ENCODE data around the gene IRAK2. TPM values are rescaled to one million over a fixed set of nuclear protein-coding genes. Genes with fewer than 3 reads are reported as not detected.
"Not testable (repeated sequence)": the region's sequence is repeated elsewhere in the genome, so short reads cannot be mapped to it uniquely, and the experiment has no call there.

IRAK2 gene
- total and polyA plus RNA-seq, 7 donors = 3.9 to 21.3 (median 9.1) TPM

DNA sequence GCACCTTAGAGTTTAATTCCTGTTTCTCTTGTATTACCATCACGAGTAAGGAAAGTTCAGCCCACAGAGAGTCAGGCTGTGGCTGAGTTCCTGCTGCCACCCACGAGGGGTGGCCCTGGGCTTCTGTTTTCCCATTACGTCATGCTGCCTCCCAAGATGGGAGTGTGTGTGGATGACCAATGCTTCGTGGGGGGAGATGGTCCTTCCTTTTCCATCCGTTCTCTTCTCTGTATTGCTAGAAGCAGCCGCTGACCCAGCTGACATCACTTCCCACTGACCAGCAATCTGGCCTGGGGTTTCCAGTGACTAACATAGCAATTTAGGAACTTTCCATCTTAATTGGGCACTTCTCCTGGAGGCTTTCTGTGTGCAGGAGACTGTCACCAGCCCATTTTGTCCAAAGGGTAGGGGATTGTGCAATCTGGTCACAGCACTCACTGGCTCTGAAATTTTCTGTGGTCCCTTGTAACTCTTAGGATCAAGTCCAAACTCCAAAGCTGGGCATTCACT lies 9.3 kb downstream of the IRAK2 start:
- TF ChIP-seq, protein P1, sequence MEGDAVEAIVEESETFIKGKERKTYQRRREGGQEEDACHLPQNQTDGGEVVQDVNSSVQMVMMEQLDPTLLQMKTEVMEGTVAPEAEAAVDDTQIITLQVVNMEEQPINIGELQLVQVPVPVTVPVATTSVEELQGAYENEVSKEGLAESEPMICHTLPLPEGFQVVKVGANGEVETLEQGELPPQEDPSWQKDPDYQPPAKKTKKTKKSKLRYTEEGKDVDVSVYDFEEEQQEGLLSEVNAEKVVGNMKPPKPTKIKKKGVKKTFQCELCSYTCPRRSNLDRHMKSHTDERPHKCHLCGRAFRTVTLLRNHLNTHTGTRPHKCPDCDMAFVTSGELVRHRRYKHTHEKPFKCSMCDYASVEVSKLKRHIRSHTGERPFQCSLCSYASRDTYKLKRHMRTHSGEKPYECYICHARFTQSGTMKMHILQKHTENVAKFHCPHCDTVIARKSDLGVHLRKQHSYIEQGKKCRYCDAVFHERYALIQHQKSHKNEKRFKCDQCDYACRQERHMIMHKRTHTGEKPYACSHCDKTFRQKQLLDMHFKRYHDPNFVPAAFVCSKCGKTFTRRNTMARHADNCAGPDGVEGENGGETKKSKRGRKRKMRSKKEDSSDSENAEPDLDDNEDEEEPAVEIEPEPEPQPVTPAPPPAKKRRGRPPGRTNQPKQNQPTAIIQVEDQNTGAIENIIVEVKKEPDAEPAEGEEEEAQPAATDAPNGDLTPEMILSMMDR (IDR thresholded peaks at IDR 0.05) = no peak
- H3K36me3 ChIP-seq (ENCODE audit: insufficient read depth in 1 of 2, low read depth in 1 of 2) = peaks cover 0 to 34% of the 10 kb centered on the region in 2 donors
- ATAC-seq = peak; percentile 65 to 74 (median 72)
- peak overlapping the region; percentile 65 for H3K27ac ChIP-seq
- peak; percentile 68 to 70 for DNase-seq
- intact Hi-C loops (cut with DNase I) = no loop called here
- WGBS, 3 donors = 32 to 38% (median 34%) methylated on average over 6 of the region's 6 CpGs
- no peak overlapping the region for H3K4me3 ChIP-seq
- peaks cover 7% of the 10 kb centered on the region for H3K4me1 ChIP-seq
- H3K27me3 ChIP-seq (ENCODE audit: insufficient read depth in 3 of 3, low read length in 2 of 3) = no peaks in the 10 kb centered on the region
- no peaks in the 10 kb centered on the region for H3K9me3 ChIP-seq

DNA sequence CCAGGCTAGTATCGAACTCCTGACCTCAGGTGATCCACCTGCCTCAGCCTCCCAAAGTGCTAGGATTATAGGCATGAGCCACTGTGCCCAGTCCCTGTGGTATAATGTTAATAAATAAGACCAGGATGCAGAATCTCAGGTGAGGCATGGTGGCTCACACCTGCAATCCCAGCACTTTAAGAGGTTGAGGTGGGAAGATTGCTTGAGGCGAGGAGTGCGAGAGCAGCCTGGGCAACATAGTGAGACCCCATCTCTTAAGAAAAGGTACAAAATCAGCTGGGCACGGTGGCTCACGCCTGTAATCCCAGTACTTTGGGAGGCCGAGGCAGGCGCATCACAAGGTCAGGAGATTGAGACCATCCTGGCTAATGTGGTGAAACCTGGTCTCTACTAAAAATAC lies 10.6 kb downstream of the IRAK2 start:
- DNase-seq; H3K27me3 ChIP-seq (ENCODE audit: insufficient read depth in 3 of 3, low read length in 2 of 3); H3K9me3 ChIP-seq; intact Hi-C loops (cut with DNase I); H3K4me1 ChIP-seq; ATAC-seq; H3K27ac ChIP-seq; H3K4me3 ChIP-seq: not testable (repeated sequence)
- peaks cover 3 to 40% of the 10 kb centered on the region in 2 donors for H3K36me3 ChIP-seq (ENCODE audit: insufficient read depth in 1 of 2, low read depth in 1 of 2)
- 95 to 99% (median 96%) methylated on average over 7 of the region's 7 CpGs for WGBS, 3 donors

DNA sequence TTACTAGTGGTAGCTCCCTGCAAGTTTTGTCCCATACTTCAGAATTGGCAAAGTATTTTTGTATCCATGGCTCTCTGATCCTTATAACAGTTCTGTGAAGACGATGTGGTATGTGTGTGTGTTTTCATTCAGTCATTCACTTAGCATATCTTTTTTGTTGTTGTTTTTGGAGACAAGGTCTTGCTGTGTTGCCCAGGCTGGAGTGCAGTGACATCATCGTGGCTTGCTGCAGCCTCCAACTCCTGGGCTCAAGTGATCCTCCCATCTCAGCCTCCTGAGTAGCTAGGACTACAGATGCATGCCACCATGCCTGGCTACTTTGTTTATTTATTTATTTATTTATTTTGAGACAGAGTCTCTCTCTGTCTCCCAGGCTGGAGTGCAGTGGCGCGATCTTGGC lies 11.4 kb downstream of the IRAK2 start:
- H3K27ac ChIP-seq; intact Hi-C loops (cut with DNase I); H3K4me1 ChIP-seq; DNase-seq; H3K27me3 ChIP-seq (ENCODE audit: insufficient read depth in 3 of 3, low read length in 2 of 3); H3K4me3 ChIP-seq; H3K9me3 ChIP-seq; ATAC-seq: not testable (repeated sequence)
- H3K36me3 ChIP-seq (ENCODE audit: insufficient read depth in 1 of 2, low read depth in 1 of 2) = peaks cover 3 to 46% of the 10 kb centered on the region in 2 donors
- 85 to 97% (median 95%) methylated on average over 4 of the region's 4 CpGs for WGBS, 3 donors

DNA sequence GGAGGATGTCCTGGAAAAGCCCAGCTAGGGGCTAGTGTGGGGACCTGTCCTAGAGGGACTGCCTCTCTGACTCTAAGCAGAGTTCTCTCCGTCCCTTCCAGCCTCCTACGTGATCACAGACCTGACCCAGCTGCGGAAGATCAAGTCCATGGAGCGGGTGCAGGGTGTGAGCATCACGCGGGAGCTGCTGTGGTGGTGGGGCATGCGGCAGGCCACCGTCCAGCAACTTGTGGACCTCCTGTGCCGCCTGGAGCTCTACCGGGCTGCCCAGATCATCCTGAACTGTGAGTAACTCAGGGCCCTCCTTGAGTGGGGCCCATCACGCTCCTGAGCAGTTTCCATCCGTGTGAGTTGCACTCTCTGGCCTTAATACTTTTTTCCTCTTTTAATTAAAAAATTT lies 13.0 kb downstream of the IRAK2 start:
- H3K36me3 ChIP-seq (ENCODE audit: insufficient read depth in 1 of 2, low read depth in 1 of 2) = peaks cover 3 to 55% of the 10 kb centered on the region in 2 donors
- H3K27me3 ChIP-seq (ENCODE audit: insufficient read depth in 3 of 3, low read length in 2 of 3) = no peaks in the 10 kb centered on the region
- 85 to 89% (median 85%) methylated on average over 12 of the region's 12 CpGs for WGBS, 3 donors
- DNase-seq (no peak), ATAC-seq (no peak)
- H3K9me3 ChIP-seq = no peaks in the 10 kb centered on the region
- intact Hi-C loops (cut with DNase I) = no loop called here
- H3K27ac ChIP-seq = no peak overlapping the region
- TF ChIP-seq, protein P1 (IDR thresholded peaks at IDR 0.05) = no peak
- H3K4me3 ChIP-seq = no peak overlapping the region
- H3K4me1 ChIP-seq = peaks cover 7% of the 10 kb centered on the region

GRCh38 chr3:10178892-10179291 lies 14.2 kb downstream of the IRAK2 start:
- no peak for ATAC-seq
- TF ChIP-seq, protein P1 (IDR thresholded peaks at IDR 0.05) = no peak
- intact Hi-C loops (cut with DNase I) = no loop called here
- H3K4me3 ChIP-seq = no peak overlapping the region
- H3K4me1 ChIP-seq = no peaks in the 10 kb centered on the region
- H3K36me3 ChIP-seq (ENCODE audit: insufficient read depth in 1 of 2, low read depth in 1 of 2) = peaks cover 3 to 64% of the 10 kb centered on the region in 2 donors
- no peaks in the 10 kb centered on the region for H3K9me3 ChIP-seq
- H3K27me3 ChIP-seq (ENCODE audit: insufficient read depth in 3 of 3, low read length in 2 of 3) = no peaks in the 10 kb centered on the region
- no peak for DNase-seq
- no peak overlapping the region for H3K27ac ChIP-seq

GRCh38 chr3:10180289-10180688 lies 15.6 kb downstream of the IRAK2 start:
- WGBS, 3 donors = 95 to 97% (median 96%) methylated on average over 2 of the region's 2 CpGs
- Histone ChIP-seq H3K27ac (no peak overlapping the region), H3K4me3 (no peak overlapping the region), H3K4me1 (no peaks in the 10 kb centered on the region), H3K36me3 (ENCODE audit: insufficient read depth in 1 of 2, low read depth in 1 of 2) (peaks cover 3 to 72% of the 10 kb centered on the region in 2 donors), H3K27me3 (ENCODE audit: insufficient read depth in 3 of 3, low read length in 2 of 3) (no peaks in the 10 kb centered on the region), H3K9me3 (no peaks in the 10 kb centered on the region)
- no peak for DNase-seq
- TF ChIP-seq, protein P1 (IDR thresholded peaks at IDR 0.05) = no peak
- intact Hi-C loops (cut with DNase I) = no loop called here
- ATAC-seq = no peak
